RWPE1 (cell line): ENCODE measurements around the gene AVPR1B.
"Not testable (repeated sequence)": the region's sequence is repeated elsewhere in the genome, so short reads cannot be mapped to it uniquely, and the experiment has no call there.

Experiments
- CTCF ChIA-PET: fragments of 350-600 bp; sonication (Branson Sonifier 250); formaldehyde crosslinking; extraction: SDS; loops from one replicate; lab custom pipeline; 2021; lab: Yijun Ruan, JAX
- POLR2A ChIA-PET: fragments of 400-600 bp; formaldehyde crosslinking; extraction: SDS; loops from one replicate; lab custom pipeline; 2020; ENCODE audit warnings: antibody characterized with exemption; ENCODE audit not compliant: low non-redundant PET; lab: Yijun Ruan, JAX
- DNase-seq: peaks from one replicate; pipeline ENCODE4 v3.0.0; 2012; ENCODE audit warnings: low spot score
- H3K27ac ChIP-seq: fragments of 450-650 bp; 2 replicates; pipeline ENCODE4 v1.5.1; 2017
- CTCF ChIP-seq: fragments of 450-650 bp; conservative IDR thresholded peaks from 2 replicates; pipeline ENCODE4 v1.5.1; 2017; ENCODE audit warnings: low read depth, mild to moderate bottlenecking

The AVPR1B gene

GRCh38 chr1:206068314-206068713 is 48.9 kb downstream of the AVPR1B start:
- no peak overlapping the region for H3K27ac ChIP-seq
- POLR2A ChIA-PET = no interaction called here
- no peak for DNase-seq
- CTCF ChIA-PET = interaction anchor here (0.6 kb wide), 1 partner anchor 835 kb away, joined by 4 read pairs; no protein-coding TSS in a partner anchor
- TF ChIP-seq CTCF = no peak

GRCh38 chr1:206067486-206068227 is 49.5 kb downstream of the AVPR1B start:
- ChIA-PET POLR2A (no interaction called here), CTCF (interaction anchor here (0.5 to 0.9 kb wide), 3 partner anchors 28 to 836 kb away, joined by 3 to 4 read pairs (median 3); no protein-coding TSS in a partner anchor)
- no peak for DNase-seq
- no peak for TF ChIP-seq CTCF
- H3K27ac ChIP-seq = no peak overlapping the region

- POLR2A ChIA-PET = no interaction called here
- CTCF ChIA-PET = no interaction called here
- TF ChIP-seq CTCF = no peak
- H3K27ac ChIP-seq = no peak overlapping the region
- no peak for DNase-seq
Measured at GRCh38 chr1:206066479-206067171, 50.6 kb downstream of the AVPR1B start.

- ChIA-PET POLR2A (no interaction called here), CTCF (no interaction called here)
- TF ChIP-seq CTCF = no peak
- H3K27ac ChIP-seq = no peak overlapping the region
- no peak for DNase-seq
Measured at GRCh38 chr1:206065547-206066145, 51.5 kb downstream of the AVPR1B start.

- H3K27ac ChIP-seq = not testable (repeated sequence)
Measured at GRCh38 chr1:206064501-206064900, 52.7 kb downstream of the AVPR1B start.

GRCh38 chr1:206064001-206064400 is 53.2 kb downstream of the AVPR1B start:
- POLR2A ChIA-PET, CTCF ChIA-PET, DNase-seq, H3K27ac ChIP-seq: not testable (repeated sequence)

More at GRCh38 chr1:206064501-206064900, 52.7 kb downstream of the AVPR1B start:
- POLR2A ChIA-PET, DNase-seq, CTCF ChIA-PET: not testable (repeated sequence)

- no peak overlapping the region for H3K27ac ChIP-seq
- DNase-seq = no peak
- TF ChIP-seq CTCF = no peak
- ChIA-PET POLR2A (no interaction called here), CTCF (interaction anchor here (0.5 kb wide), 1 partner anchor 25 kb away, joined by 3 read pairs; no protein-coding TSS in a partner anchor)
Measured at GRCh38 chr1:206062464-206062863, 54.7 kb downstream of the AVPR1B start.
